ENCODE results near the gene ECHS1.

The ECHS1 gene

GRCh38 chr10:133318494-133319127 is 54.5 kb downstream of the ECHS1 start:
- DNase-seq = peak; percentile 78

- DNase-seq = no peak
These were observed 56.4 kb downstream of the ECHS1 start for GRCh38 chr10:133316732-133317131.

GRCh38 chr10:133316266-133316665 is 56.9 kb downstream of the ECHS1 start:
- DNase-seq = no peak

- no peak for DNase-seq
These were observed 57.3 kb downstream of the ECHS1 start for GRCh38 chr10:133315847-133316246.

GRCh38 chr10:133314911-133315310 is 58.2 kb downstream of the ECHS1 start:
- DNase-seq = no peak

- no peak for DNase-seq
These were observed 60.0 kb downstream of the ECHS1 start for GRCh38 chr10:133313192-133313591.

GRCh38 chr10:133312769-133313145 is 60.4 kb downstream of the ECHS1 start:
- DNase-seq = no peak
